OCI-LY1 (cell line): ENCODE data around the gene POLR2J.
"Not testable (repeated sequence)": the region's sequence is repeated elsewhere in the genome, so short reads cannot be mapped to it uniquely, and the experiment has no call there.

Experiments used
- CTCF ChIP-seq: fragments of 200-600 bp; sonication (generic), shearing (Covaris generic); IDR thresholded peaks from 2 replicates; pipeline ENCODE4 v1.5.1; 2017; ENCODE audit warnings: mild to moderate bottlenecking, antibody characterized with exemption, low read length, moderate library complexity, mixed read lengths
- EZH2 ChIP-seq: fragments of 200-600 bp; sonication (generic), shearing (Covaris generic); IDR thresholded peaks from 2 replicates; pipeline ENCODE4 v1.8.0; 2017; ENCODE audit warnings: borderline replicate concordance, mixed run types, mild to moderate bottlenecking, antibody characterized with exemption, low read length, moderate library complexity, mixed read lengths

GRCh38 chr7:102520797-102521196, 42.1 kb upstream of the POLR2J start:
- TF ChIP-seq CTCF, EZH2: not testable (repeated sequence)
